GM06990 (cell line): ENCODE data around the gene NPNT.
A peak's percentile ranks its signal among the peaks of the same experiment; 100 is the strongest.

Experiments
- DNase-seq: peaks from one replicate; pipeline ENCODE4 v3.0.0-alpha.2; 2011; ENCODE audit not compliant: insufficient read length; ENCODE audit errors: extremely low read depth
- H3K27me3 ChIP-seq: replicated peaks from 2 replicates; pipeline ENCODE4 v1.6.0; 2011; ENCODE audit warnings: low read length; ENCODE audit not compliant: control insufficient read depth, insufficient read depth
- H3K36me3 ChIP-seq: 2 replicates; pipeline ENCODE4 v1.5.1; 2011; ENCODE audit warnings: low read length; ENCODE audit not compliant: control insufficient read depth, insufficient read depth
- H3K4me3 ChIP-seq: replicated peaks from 2 replicates; pipeline ENCODE4 v1.5.1; 2011; ENCODE audit warnings: low read depth, mild to moderate bottlenecking, control low read depth, low read length
- CTCF ChIP-seq: IDR thresholded peaks from 2 replicates; pipeline ENCODE4 v1.5.1; 2011; ENCODE audit warnings: low read length, control low read depth, mild to moderate bottlenecking, inconsistent platforms; ENCODE audit not compliant: insufficient read depth, poor library complexity, severe bottlenecking

Gene NPNT

GRCh38 chr4:105923497-105924238 is 28.4 kb downstream of the NPNT start:
- TF ChIP-seq CTCF, result no peak
- Histone ChIP-seq H3K36me3 (no peaks in the 10 kb centered on the region), H3K27me3 (no peaks in the 10 kb centered on the region), H3K4me3 (no peak overlapping the region)
- no peak for DNase-seq

GRCh38 chr4:105924341-105924740 is 29.1 kb downstream of the NPNT start:
- Histone ChIP-seq H3K4me3 (no peak overlapping the region), H3K36me3 (no peaks in the 10 kb centered on the region), H3K27me3 (no peaks in the 10 kb centered on the region)
- TF ChIP-seq CTCF, result no peak
- no peak for DNase-seq

DNA sequence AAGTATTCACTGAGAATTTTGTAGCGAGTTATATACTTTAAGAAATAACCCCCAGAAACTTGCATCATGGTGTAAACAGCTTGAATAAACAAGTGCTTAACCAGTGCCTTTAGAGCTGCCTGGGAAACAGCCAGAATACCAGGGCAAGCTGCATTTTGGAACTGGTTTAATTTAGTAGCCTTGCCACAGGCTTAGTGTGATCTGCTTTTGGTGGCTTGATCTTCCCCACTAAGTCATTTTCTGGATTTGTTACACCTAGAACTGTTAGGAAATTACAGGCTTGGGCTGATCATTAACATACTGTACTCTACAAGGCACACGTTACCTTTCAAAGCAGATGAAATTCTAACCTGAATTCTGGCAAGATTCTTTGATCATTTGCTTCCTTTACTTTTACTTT is 35.4 kb downstream of the NPNT start:
- DNase-seq, result no peak
- Histone ChIP-seq H3K27me3 (no peaks in the 10 kb centered on the region), H3K4me3 (no peak overlapping the region), H3K36me3 (no peaks in the 10 kb centered on the region)
- TF ChIP-seq CTCF, result no peak

GRCh38 chr4:105933083-105933482 is 37.8 kb downstream of the NPNT start:
- H3K36me3 ChIP-seq, result no peaks in the 10 kb centered on the region
- no peak overlapping the region for H3K4me3 ChIP-seq
- no peak for TF ChIP-seq CTCF
- H3K27me3 ChIP-seq, result no peaks in the 10 kb centered on the region
- peak; percentile 24 for DNase-seq

GRCh38 chr4:105934386-105934785 is 39.1 kb downstream of the NPNT start:
- Histone ChIP-seq H3K27me3 (no peaks in the 10 kb centered on the region), H3K4me3 (no peak overlapping the region), H3K36me3 (no peaks in the 10 kb centered on the region)
- DNase-seq, result no peak
- no peak for TF ChIP-seq CTCF

DNA sequence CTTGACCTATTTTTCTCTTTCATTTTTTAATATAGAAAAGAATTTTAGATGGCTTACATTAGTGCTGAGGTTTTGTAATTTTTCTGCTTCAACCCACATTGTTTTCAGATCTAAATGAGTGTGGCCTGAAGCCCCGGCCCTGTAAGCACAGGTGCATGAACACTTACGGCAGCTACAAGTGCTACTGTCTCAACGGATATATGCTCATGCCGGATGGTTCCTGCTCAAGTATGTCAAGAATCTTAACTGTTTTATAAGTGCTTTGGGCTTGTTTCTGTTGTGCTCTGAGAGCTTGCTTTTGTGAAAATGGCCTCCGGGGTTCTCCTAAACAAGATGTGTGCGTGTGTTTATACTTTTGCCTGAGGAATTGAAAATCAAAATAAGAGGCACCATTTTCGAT is 41.6 kb downstream of the NPNT start:
- Histone ChIP-seq H3K36me3 (peaks cover 2% of the 10 kb centered on the region; the same call in 1 of the 2 replicates), H3K27me3 (no peaks in the 10 kb centered on the region), H3K4me3 (no peak overlapping the region)
- no peak for DNase-seq
- no peak for TF ChIP-seq CTCF
